A375 (cell line): ENCODE measurements around the gene PPBP. TPM values are rescaled to one million over a fixed set of nuclear protein-coding genes. Genes with fewer than 3 reads are reported as not detected.

Experiments used
- small RNA-seq: library from RNA; depleted of rRNA; stranded (forward); fragments of <200 nt; gene quantifications from one replicate; pipeline ENCODE3, GENCODE V24; 2014
- total RNA-seq: library from RNA; depleted of rRNA; stranded (reverse); fragments of >200 nt; shearing (Covaris generic); gene quantifications from 2 replicates; pipeline ENCODE4 v1.2.3, GENCODE V29; 2014; rRNA removed

PPBP gene, protein sequence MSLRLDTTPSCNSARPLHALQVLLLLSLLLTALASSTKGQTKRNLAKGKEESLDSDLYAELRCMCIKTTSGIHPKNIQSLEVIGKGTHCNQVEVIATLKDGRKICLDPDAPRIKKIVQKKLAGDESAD
- total RNA-seq = not detected in 2 replicates

GRCh38 chr4:73988061-73988460, at the start of gene PPBP:
Gene PPBP (minus strand): TSS chr4:73988190. CDS start chr4:73988103, 87 bp downstream.

DNA sequence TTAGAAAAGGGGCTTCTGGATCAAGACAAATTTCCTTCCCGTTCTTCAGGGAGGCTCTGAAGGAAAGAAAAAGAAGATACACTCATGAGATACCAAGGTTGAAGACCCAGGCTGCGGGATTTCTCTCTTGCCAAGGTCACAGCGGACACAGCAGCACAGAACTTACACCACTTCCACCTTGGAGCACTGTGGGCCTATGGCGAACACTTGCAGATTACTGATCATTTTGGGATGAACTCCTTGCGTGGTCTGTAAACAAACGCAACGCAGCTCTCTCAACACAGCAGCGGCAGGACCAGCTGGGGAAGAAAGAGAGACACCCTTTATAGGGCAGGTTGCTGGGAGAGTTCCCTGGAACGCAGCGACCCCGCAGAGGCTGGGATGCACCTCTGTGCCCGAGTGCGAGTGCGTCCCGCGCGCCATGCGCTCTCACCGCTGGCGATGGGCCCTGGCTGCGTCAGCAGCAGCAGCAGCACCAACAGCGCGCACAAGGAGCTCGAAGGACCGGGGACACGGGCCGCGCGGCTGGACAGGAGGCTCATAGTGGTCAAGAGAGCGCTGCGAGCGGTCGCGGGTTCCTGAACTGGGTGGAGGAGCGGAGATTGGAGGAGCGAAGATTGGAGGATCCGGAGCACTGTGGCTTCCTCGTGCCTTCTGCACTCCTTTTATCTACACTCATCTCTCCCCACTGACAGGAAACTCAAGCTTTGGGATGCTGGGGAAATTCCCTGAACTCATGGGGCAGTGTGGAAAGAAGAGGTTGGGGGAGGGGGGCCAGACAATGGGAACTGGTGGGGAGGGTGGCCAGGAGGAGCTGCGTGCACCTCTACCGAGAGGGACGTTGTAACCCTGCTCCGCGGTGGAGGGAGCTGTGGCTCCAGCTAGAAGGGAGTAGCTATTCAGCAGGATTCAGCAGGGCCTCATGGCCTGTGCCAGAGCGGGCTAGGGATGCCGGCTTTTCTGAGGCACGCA, 10.3 kb upstream of the PPBP start, which contains the start of gene CXCL5:
CXCL5 (minus strand) TSS at position 638 of the 972 bp plus-strand sequence; CDS start at position 542, 96 bp downstream.

Small RNA genes lying within 50 kb of the gene (small RNA-seq; reads per million reads assigned to genes)
- gene RN7SL218P = not detected

Other genes starting within 250 kb of the PPBP start
- 34.0 and 34.1 TPM in 2 replicates for gene CXCL8, start 247.6 kb downstream of the PPBP start, total RNA-seq
- gene CXCL6, start 151.5 kb downstream of the PPBP start, total RNA-seq = not detected in 2 replicates
- not detected in 2 replicates for gene PF4V1, start 134.9 kb downstream of the PPBP start, total RNA-seq
- 31.6 and 32.4 TPM in 2 replicates for gene CXCL1, start 118.8 kb downstream of the PPBP start, total RNA-seq
- not detected in 2 replicates for gene PF4, start 6.2 kb downstream of the PPBP start, total RNA-seq
- gene CXCL5, start 10.5 kb upstream of the PPBP start, total RNA-seq = not detected in 2 replicates
- gene CXCL3, start 50.5 kb upstream of the PPBP start, total RNA-seq = 3.4 and 4.3 TPM in 2 replicates
- 11.8 and 23.5 TPM in 2 replicates for gene CXCL2, start 111.0 kb upstream of the PPBP start, total RNA-seq
- gene MTHFD2L, start 169.9 kb upstream of the PPBP start, total RNA-seq = 21.8 and 29.4 TPM in 2 replicates